GM23338 (cell line): ENCODE results near the gene GPR158. TPM values are rescaled to one million over a fixed set of nuclear protein-coding genes. Genes with fewer than 3 reads are reported as not detected.

ENCODE experiments used
- ATAC-seq: fragments of 200-7000 bp; cut with Tn5 transposase; 3 replicates; pipeline ENCODE4 v1.9.1; 2020
- DNase-seq: peaks from one replicate; pipeline ENCODE4 v3.0.0-alpha.2; 2015; ENCODE audit warnings: low spot score
- H2AFZ ChIP-seq: fragments of 200-600 bp; sonication (generic); 2 replicates; pipeline ENCODE4 v1.8.0; 2016; ENCODE audit warnings: antibody characterized with exemption, mild to moderate bottlenecking, moderate library complexity
- H3F3A ChIP-seq: fragments of 200-600 bp; sonication (generic); replicated peaks from 2 replicates; pipeline ENCODE4 v1.8.0; 2017; ENCODE audit warnings: antibody characterized with exemption, mixed run types, low read depth
- H3K27ac ChIP-seq: fragments of 200-600 bp; sonication (generic); 2 replicates; pipeline ENCODE4 v1.6.1; 2016; ENCODE audit warnings: low read depth
- H3K27me3 ChIP-seq: fragments of 200-600 bp; sonication (generic); 2 replicates; pipeline ENCODE4 v1.8.0; 2016; ENCODE audit warnings: mild to moderate bottlenecking, mixed run types, moderate library complexity; ENCODE audit not compliant: insufficient read depth
- H3K36me3 ChIP-seq: fragments of 200-600 bp; sonication (generic); 2 replicates; pipeline ENCODE4 v1.8.0; 2016; ENCODE audit warnings: mild to moderate bottlenecking; ENCODE audit not compliant: insufficient read depth
- H3K4me1 ChIP-seq: fragments of 200-600 bp; sonication (generic); 2 replicates; pipeline ENCODE4 v1.8.0; 2016; ENCODE audit warnings: mild to moderate bottlenecking, moderate library complexity; ENCODE audit not compliant: insufficient read depth
- H3K4me2 ChIP-seq: fragments of 200-600 bp; sonication (generic); 2 replicates; pipeline ENCODE4 v1.7.1; 2017; ENCODE audit warnings: mixed run types
- H3K4me3 ChIP-seq: fragments of 200-600 bp; sonication (generic); 2 replicates; pipeline ENCODE4 v1.6.1; 2016; ENCODE audit warnings: mixed run types
- H3K79me2 ChIP-seq: fragments of 200-600 bp; sonication (generic); replicated peaks from 2 replicates; pipeline ENCODE4 v1.8.0; 2017; ENCODE audit warnings: mild to moderate bottlenecking; ENCODE audit not compliant: insufficient read depth
- H3K9me2 ChIP-seq: fragments of 200-600 bp; sonication (generic); 2 replicates; pipeline ENCODE4 v1.8.0; 2017; ENCODE audit not compliant: insufficient read depth
- H4K20me1 ChIP-seq: fragments of 200-600 bp; sonication (generic); replicated peaks from 2 replicates; pipeline ENCODE4 v1.8.0; 2017; ENCODE audit warnings: mild to moderate bottlenecking; ENCODE audit not compliant: insufficient read depth
- H3K27ac Mint-ChIP-seq: 2 replicates; pipeline ENCODE4 v1.8.0; 2020; ENCODE audit warnings: inconsistent platforms, mild to moderate bottlenecking, moderate library complexity, mixed read lengths
- H3K27me3 Mint-ChIP-seq: 3 replicates; pipeline ENCODE4 v1.8.0; 2022; ENCODE audit warnings: low read depth, mild to moderate bottlenecking, moderate library complexity, mixed read lengths, inconsistent platforms; ENCODE audit not compliant: insufficient read depth, poor library complexity
- H3K36me3 Mint-ChIP-seq: 3 replicates; pipeline ENCODE4 v1.8.0; 2021; ENCODE audit warnings: low read depth, mild to moderate bottlenecking, inconsistent platforms, moderate library complexity, mixed read lengths
- H3K4me1 Mint-ChIP-seq: 3 replicates; pipeline ENCODE4 v1.8.0; 2020; ENCODE audit warnings: mild to moderate bottlenecking, inconsistent platforms, mixed read lengths
- H3K4me3 Mint-ChIP-seq: 3 replicates; pipeline ENCODE4 v1.8.0; 2021; ENCODE audit warnings: moderate library complexity, mild to moderate bottlenecking, inconsistent platforms, mixed read lengths
- H3K9me3 Mint-ChIP-seq: 3 replicates; pipeline ENCODE4 v1.8.0; 2020; ENCODE audit warnings: moderate library complexity, mild to moderate bottlenecking, inconsistent platforms, mixed read lengths
- CREB1 ChIP-seq: fragments of 250-450 bp; sonication (Bioruptor Pico); IDR thresholded peaks from 2 replicates; pipeline ENCODE4 v1.5.0; 2020; ENCODE audit warnings: low read depth, mild to moderate bottlenecking, moderate library complexity
- CTCF ChIP-seq, 2 experiments: fragments of 200-600 bp in 1 of 2; sonication (generic) in 1 of 2; conservative IDR thresholded peaks; 2 replicates each; pipeline versions ENCODE4 v1.5.1 to v1.6.1; 2016 to 2017; ENCODE audit warnings: antibody characterized with exemption in 2 of 2, low read depth in 2 of 2, mild to moderate bottlenecking in 2 of 2, moderate library complexity in 1 of 2
- ETS1 ChIP-seq: IDR thresholded peaks from 2 replicates; pipeline ENCODE4 v1.6.1; 2016; ENCODE audit warnings: antibody characterized with exemption
- EZH2 ChIP-seq: fragments of 200-600 bp; sonication (generic); IDR thresholded peaks from one replicate; pipeline ENCODE4 v1.8.0; 2017; ENCODE audit warnings: antibody characterized with exemption, mild to moderate bottlenecking, low read depth; ENCODE audit not compliant: unreplicated experiment
- EZH2phosphoT487 ChIP-seq: fragments of 200-600 bp; sonication (generic); IDR thresholded peaks from one replicate; pipeline ENCODE4 v1.8.1; 2018; ENCODE audit warnings: antibody characterized with exemption; ENCODE audit not compliant: unreplicated experiment
- JUNB ChIP-seq: IDR thresholded peaks from one replicate; pipeline ENCODE4 v1.6.1; 2016; ENCODE audit warnings: antibody characterized with exemption; ENCODE audit not compliant: unreplicated experiment
- NANOG ChIP-seq: IDR thresholded peaks from 2 replicates; pipeline ENCODE4 v1.6.1; 2016; ENCODE audit warnings: antibody characterized with exemption, borderline replicate concordance
- POLR2AphosphoS5 ChIP-seq: IDR thresholded peaks from 2 replicates; pipeline ENCODE4 v1.6.1; 2016; ENCODE audit warnings: antibody characterized with exemption, low read depth
- REST ChIP-seq: IDR thresholded peaks from one replicate; pipeline ENCODE4 v1.6.1; 2018; ENCODE audit warnings: antibody characterized with exemption; ENCODE audit not compliant: unreplicated experiment
- STAT1 ChIP-seq: IDR thresholded peaks from one replicate; pipeline ENCODE4 v1.6.1; 2016; ENCODE audit warnings: antibody characterized with exemption; ENCODE audit not compliant: unreplicated experiment
- ZNF114 ChIP-seq: fragments of 250-450 bp; sonication (Bioruptor Pico); IDR thresholded peaks from 2 replicates; pipeline ENCODE4 v1.5.0; 2020; ENCODE audit warnings: mild to moderate bottlenecking, moderate library complexity
- ZNF331 ChIP-seq: fragments of 250-450 bp; sonication (Bioruptor Pico); IDR thresholded peaks from 2 replicates; pipeline ENCODE4 v1.5.0; 2020; ENCODE audit warnings: low read depth, mild to moderate bottlenecking, moderate library complexity
- ZNF462 ChIP-seq: fragments of 250-450 bp; sonication (Bioruptor Pico); IDR thresholded peaks from 2 replicates; pipeline ENCODE4 v1.5.0; 2020; ENCODE audit warnings: mild to moderate bottlenecking, moderate library complexity
- polyA plus RNA-seq: library from polyadenylated mRNA; unstranded; fragments of >200 nt; fragmentation: Nextera tagmentation; extraction: Ambion mirVana; gene quantifications from 2 replicates; pipeline ENCODE4 v1.2.1, GENCODE V29; 2016
- total RNA-seq: library from RNA; depleted of rRNA; stranded (reverse); fragments of >200 nt; shearing (Covaris generic); gene quantifications from 2 replicates; pipeline ENCODE4 v1.2.3, GENCODE V29; 2014

The GPR158 gene
- total and polyA plus RNA-seq, 2 experiments from 2014 or later, result 0.13 to 1.5 TPM

- Histone ChIP-seq H3K4me2 (no peak overlapping the region), H3K27ac (no peak overlapping the region), H3K36me3 (no peaks in the 10 kb centered on the region), H3K27me3 (no peaks in the 10 kb centered on the region), H3K9me2 (no peaks in the 10 kb centered on the region), H2AFZ (no peak overlapping the region), H3K4me1 (peaks cover 4% of the 10 kb centered on the region), H4K20me1 (no peaks in the 10 kb centered on the region), H3K79me2 (no peaks in the 10 kb centered on the region), H3F3A (no peaks in the 10 kb centered on the region), H3K4me3 (no peak overlapping the region)
- Mint-ChIP-seq H3K4me3 (no peak overlapping the region), H3K4me1 (peaks cover 16% of the 10 kb centered on the region), H3K9me3 (peaks cover 7% of the 10 kb centered on the region; the same call in 2 of the 3 replicates), H3K27ac (no peak overlapping the region), H3K27me3 (no peaks in the 10 kb centered on the region), H3K36me3 (peaks cover 5% of the 10 kb centered on the region; the same call in 2 of the 3 replicates)
- TF ChIP-seq ZNF462 (CRISPR knock-in tag) (no peak), EZH2phosphoT487 (no peak), EZH2 (no peak), ZNF331 (CRISPR knock-in tag) (no peak), NANOG (no peak), ETS1 (no peak), POLR2AphosphoS5 (no peak), JUNB (no peak), CREB1 (CRISPR knock-in tag) (no peak), ZNF114 (no peak), REST (no peak), CTCF (conservative IDR thresholded peaks at IDR 0.05; ENCODE audit: low read depth in 2 of 2) (no peak), STAT1 (no peak)
- DNase-seq (no peak), ATAC-seq (no peak)
Measured at GRCh38 chr10:25304606-25305005, 129.8 kb downstream of the GPR158 start.
